Measurements from ENCODE around the gene FOSL2.

Gene FOSL2

GRCh38 chr2:28424799-28425463 lies 32.3 kb downstream of the FOSL2 start:
- H3K27ac ChIP-seq (ENCODE audit: low read depth, low read length, poor library complexity, severe bottlenecking): no peak overlapping the region
- H2AFZ ChIP-seq (ENCODE audit: low read length): no peak overlapping the region
- no peaks in the 10 kb centered on the region for H3K9me2 ChIP-seq (ENCODE audit: low read depth, low read length)

GRCh38 chr2:28425464-28425835 lies 32.8 kb downstream of the FOSL2 start:
- H3K9me3 ChIP-seq (ENCODE audit: low read length): no peaks in the 10 kb centered on the region
- no peaks in the 10 kb centered on the region for H3K36me3 ChIP-seq (ENCODE audit: insufficient read depth, low read length)
- no peak overlapping the region for H3K27ac ChIP-seq (ENCODE audit: low read depth, low read length, poor library complexity, severe bottlenecking)
- H3K4me1 ChIP-seq (ENCODE audit: insufficient read depth, low read length, severe bottlenecking): peaks cover 9% of the 10 kb centered on the region
- H3K9me2 ChIP-seq (ENCODE audit: low read depth, low read length): no peaks in the 10 kb centered on the region
- H3F3A ChIP-seq (ENCODE audit: insufficient read depth, low read length): no peaks in the 10 kb centered on the region
- no peaks in the 10 kb centered on the region for H3K79me2 ChIP-seq (ENCODE audit: insufficient read depth, low read length)
- H4K20me1 ChIP-seq (ENCODE audit: insufficient read depth, low read length): no peaks in the 10 kb centered on the region
- H3K9ac ChIP-seq (ENCODE audit: low read length): no peak overlapping the region
- peaks cover 6% of the 10 kb centered on the region; the same call in 1 of the 2 replicates for H3K27me3 ChIP-seq (ENCODE audit: insufficient read depth, low read length)
- no peak overlapping the region for H3K4me2 ChIP-seq (ENCODE audit: low read length)
- H3K4me3 ChIP-seq (ENCODE audit: low read depth, low read length, poor library complexity, severe bottlenecking): no peak overlapping the region
- H2AFZ ChIP-seq (ENCODE audit: low read length): no peak overlapping the region
- TF ChIP-seq CTCF (IDR thresholded peaks at IDR 0.05; ENCODE audit: low read length) (no peak), EZH2 (IDR thresholded peaks at IDR 0.05; ENCODE audit: borderline replicate concordance, low read length) (no peak)

More at GRCh38 chr2:28424799-28425463, 32.3 kb downstream of the FOSL2 start:
- no peaks in the 10 kb centered on the region for H3F3A ChIP-seq (ENCODE audit: insufficient read depth, low read length)
- no peak overlapping the region for H3K4me2 ChIP-seq (ENCODE audit: low read length)
- no peak for TF ChIP-seq CTCF (IDR thresholded peaks at IDR 0.05; ENCODE audit: low read length)
- TF ChIP-seq EZH2 (IDR thresholded peaks at IDR 0.05; ENCODE audit: borderline replicate concordance, low read length): no peak
- no peak overlapping the region for H3K9ac ChIP-seq (ENCODE audit: low read length)
- peaks cover 6% of the 10 kb centered on the region; the same call in 1 of the 2 replicates for H3K27me3 ChIP-seq (ENCODE audit: insufficient read depth, low read length)
- H3K9me3 ChIP-seq (ENCODE audit: low read length): no peaks in the 10 kb centered on the region
- no peaks in the 10 kb centered on the region for H3K36me3 ChIP-seq (ENCODE audit: insufficient read depth, low read length)
- peaks cover 9% of the 10 kb centered on the region for H3K4me1 ChIP-seq (ENCODE audit: insufficient read depth, low read length, severe bottlenecking)
- H4K20me1 ChIP-seq (ENCODE audit: insufficient read depth, low read length): no peaks in the 10 kb centered on the region
- H3K79me2 ChIP-seq (ENCODE audit: insufficient read depth, low read length): no peaks in the 10 kb centered on the region
- H3K4me3 ChIP-seq (ENCODE audit: low read depth, low read length, poor library complexity, severe bottlenecking): no peak overlapping the region

- peaks cover 6% of the 10 kb centered on the region; the same call in 1 of the 2 replicates for H3K27me3 ChIP-seq (ENCODE audit: insufficient read depth, low read length)
- no peaks in the 10 kb centered on the region for H3K36me3 ChIP-seq (ENCODE audit: insufficient read depth, low read length)
- H3K27ac ChIP-seq (ENCODE audit: low read depth, low read length, poor library complexity, severe bottlenecking): no peak overlapping the region
Measured at GRCh38 chr2:28427741-28428415, 35.2 kb downstream of the FOSL2 start.

More at GRCh38 chr2:28427741-28428415, 35.2 kb downstream of the FOSL2 start:
- Histone ChIP-seq H3K9me3 (ENCODE audit: low read length) (no peaks in the 10 kb centered on the region), H4K20me1 (ENCODE audit: insufficient read depth, low read length) (no peaks in the 10 kb centered on the region), H3K4me3 (ENCODE audit: low read depth, low read length, poor library complexity, severe bottlenecking) (no peak overlapping the region), H3K4me1 (ENCODE audit: insufficient read depth, low read length, severe bottlenecking) (peaks cover 9% of the 10 kb centered on the region), H3F3A (ENCODE audit: insufficient read depth, low read length) (no peaks in the 10 kb centered on the region), H3K79me2 (ENCODE audit: insufficient read depth, low read length) (no peaks in the 10 kb centered on the region), H3K9me2 (ENCODE audit: low read depth, low read length) (no peaks in the 10 kb centered on the region), H2AFZ (ENCODE audit: low read length) (no peak overlapping the region), H3K9ac (ENCODE audit: low read length) (no peak overlapping the region), H3K4me2 (ENCODE audit: low read length) (no peak overlapping the region)
- TF ChIP-seq CTCF (IDR thresholded peaks at IDR 0.05; ENCODE audit: low read length) (no peak), EZH2 (IDR thresholded peaks at IDR 0.05; ENCODE audit: borderline replicate concordance, low read length) (no peak)
